ENCODE results near the gene TAF5L. TPM values are rescaled to one million over a fixed set of nuclear protein-coding genes. Genes with fewer than 3 reads are reported as not detected.

TAF5L gene
- total and polyA plus RNA-seq, 2 of the 8 experiments (the other 6 are each of a cell fraction or from before 2014, with no cell fraction given): 17.7 to 23.3 TPM

GRCh38 chr1:229625071-229625914 lies 629 bp downstream of the TAF5L start (continued):
- TF ChIP-seq RNF2 (IDR thresholded peaks at IDR 0.05; ENCODE audit: borderline replicate concordance, low read depth, low read length, missing control alignments, poor library complexity, severe bottlenecking) (no peak), ASH2L (IDR thresholded peaks at IDR 0.05; ENCODE audit: low read length) (peak; percentile 37)
